Stimulated activated CD8-positive, alpha-beta memory T cell treated with anti-CD3 and anti-CD28 coated beads, Interleukin-4, amount 100 ng/mL, for 24 hours (primary cell): Measurements from ENCODE around the gene GFPT1.

Source experiments
- DNase-seq: peaks from one replicate; pipeline ENCODE4 v3.0.0-alpha.2; 2020; ENCODE audit warnings: low read depth

The GFPT1 gene

DNA sequence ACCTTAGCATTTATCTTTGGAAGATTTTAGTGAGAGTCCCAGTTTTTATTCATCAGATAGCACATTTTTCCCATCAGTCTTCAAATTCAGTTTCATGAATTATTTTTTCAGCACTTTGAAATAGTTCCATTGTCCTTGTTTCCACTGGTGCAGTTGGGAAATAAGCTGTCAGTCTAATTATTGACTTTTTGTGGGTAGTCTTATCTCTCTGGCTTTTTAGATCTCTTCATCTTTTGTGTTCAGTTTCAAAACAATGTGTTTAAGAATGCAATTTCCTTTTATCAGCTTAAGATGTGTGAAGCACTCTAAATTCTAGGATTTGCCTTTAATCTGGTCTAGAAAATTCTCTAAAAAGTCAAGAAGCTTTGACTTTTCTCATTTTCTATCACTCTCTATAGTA, 70.5 kb downstream of the GFPT1 start:
- no peak for DNase-seq

DNA sequence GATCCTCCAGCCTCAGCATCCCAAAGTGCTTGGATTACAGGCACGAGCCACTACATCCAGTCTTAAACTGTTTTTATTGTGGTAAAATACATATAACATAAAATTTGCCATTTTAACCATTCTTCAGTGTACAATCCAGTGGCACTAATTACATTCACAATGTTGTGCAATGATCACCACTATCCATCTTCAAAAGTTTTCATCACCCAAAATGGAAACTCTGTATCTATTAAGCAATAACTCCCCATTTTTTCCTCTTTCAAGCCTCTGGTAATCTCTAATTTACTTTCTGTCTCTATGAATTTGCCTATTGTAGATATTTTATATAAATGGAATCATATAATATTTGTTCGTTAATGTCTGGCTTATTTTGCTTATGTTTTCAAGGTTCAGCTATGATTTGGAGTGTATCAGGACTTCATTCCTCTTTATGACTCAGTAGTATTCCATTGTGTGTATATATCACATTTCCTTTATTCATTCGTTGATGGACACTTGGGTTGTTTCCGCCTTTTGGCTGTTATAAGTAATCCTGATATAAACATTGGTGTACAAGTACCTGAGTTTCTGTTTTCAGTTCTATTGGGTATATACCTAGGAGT, 71.8 kb downstream of the GFPT1 start:
- DNase-seq: no peak

DNA sequence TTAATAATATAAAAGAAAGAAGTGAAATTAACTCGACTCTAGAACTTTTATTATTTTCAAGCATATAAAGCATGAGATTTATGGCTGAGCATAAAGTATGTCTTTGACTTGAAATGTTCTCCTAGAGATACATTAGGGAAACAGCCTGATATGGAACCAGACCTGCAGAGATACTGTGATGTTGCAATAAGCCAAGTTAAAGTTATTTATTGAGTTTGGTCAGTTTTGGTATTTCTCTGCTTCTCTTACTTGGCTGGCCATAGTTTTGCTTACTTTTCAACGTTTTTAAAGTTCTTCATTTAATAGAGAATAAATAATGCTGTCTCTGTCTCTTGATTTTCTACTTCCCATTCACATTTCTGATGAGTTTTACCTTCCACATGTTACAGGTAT, 76.0 kb downstream of the GFPT1 start:
- no peak for DNase-seq

DNA sequence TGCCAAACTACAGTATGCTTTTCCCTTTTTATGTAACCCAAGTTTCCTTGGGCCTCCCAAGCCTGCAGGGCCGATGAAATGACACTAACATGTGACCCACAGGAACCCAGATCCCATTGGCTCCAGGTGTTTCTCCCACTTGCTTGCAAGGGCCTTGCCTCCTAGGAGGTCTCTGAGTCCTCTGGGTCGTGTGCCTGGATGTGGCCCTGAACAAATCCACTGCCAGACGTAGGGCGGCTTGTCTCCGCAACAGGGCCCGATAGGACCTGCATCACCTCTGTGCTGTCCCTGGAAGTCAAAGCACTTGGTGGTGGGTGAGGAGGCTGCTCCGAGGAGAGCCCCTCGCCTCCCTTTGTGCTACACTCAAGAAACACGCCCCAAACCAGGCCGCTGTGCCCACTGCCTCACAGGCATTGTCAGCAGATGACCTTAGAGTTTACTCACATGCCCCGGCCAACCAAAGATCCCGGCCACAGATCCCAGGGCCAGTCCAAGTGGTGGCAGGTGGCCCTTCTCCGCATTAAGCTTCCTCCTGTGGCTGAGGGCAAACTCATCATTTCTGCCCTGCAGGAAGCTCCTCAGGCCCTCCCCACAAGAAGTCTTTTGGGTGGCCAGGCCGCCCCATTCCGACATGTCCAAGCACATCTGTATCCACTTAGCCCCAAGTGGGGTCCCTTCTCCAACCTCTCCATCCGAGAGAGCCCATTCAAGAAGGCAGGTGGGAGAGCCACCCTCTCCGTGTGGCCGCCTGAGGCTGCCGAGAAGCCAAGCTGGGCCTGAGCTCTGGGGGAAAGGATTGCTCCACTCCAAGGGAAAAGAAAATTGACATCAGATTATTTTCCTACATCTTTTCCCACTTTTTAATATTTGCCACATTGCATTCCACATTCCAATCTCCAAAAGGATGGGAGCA, 76.7 kb downstream of the GFPT1 start:
- no peak for DNase-seq

DNA sequence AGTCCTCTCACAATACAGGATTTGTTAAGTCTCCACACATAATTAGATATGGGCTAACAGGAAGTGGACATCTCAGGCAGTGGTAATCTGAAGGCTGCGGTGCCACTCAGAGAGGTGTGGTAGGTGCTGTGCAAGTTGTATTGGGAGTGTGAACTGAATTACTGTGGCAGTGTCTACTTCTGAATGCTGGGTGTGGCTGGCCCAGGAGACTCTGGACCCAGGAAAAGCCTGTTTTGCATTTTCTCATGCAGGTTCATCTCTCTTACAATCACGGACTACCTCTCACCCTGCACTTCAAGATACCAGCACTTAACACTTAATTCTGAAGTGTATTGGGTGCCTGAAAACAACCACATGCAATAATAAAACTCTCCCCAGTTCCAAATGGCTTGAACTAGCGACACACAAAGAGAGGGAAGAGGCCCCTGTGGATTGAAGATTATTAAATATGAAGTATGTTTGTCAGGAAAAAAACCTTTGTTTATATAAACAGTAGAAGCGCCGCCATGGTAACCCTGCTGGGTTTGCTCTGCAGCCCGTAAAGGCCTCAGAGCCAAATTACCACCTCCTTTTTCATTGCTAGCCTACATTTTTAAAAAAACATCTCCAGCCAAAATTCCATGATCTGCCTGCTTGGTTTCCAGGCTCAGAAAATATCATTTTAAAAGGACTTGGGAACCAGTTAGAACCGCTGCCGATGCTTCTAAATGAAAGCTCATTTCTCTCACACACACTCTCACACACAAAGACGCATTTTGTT, 77.5 kb downstream of the GFPT1 start:
- DNase-seq: no peak

DNA sequence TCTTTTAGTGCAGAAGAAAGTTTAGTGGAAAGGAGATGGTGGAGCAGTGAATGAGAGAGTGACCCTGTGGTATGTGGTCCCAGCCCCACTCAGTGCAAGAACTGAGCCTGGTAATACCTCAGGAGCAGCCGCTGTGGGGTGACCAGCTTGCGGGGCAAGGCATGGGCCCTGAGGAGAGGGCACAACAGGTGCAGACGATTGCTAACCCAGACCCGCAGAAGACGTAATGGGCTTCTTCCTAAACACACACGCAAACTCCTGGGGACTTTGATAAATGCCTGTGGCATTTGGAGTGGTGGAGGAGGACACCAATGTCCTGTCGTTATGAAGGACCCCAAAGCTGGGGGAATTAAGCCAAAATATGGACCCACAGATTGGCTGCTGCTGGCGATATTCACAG, 78.7 kb downstream of the GFPT1 start:
- no peak for DNase-seq

DNA sequence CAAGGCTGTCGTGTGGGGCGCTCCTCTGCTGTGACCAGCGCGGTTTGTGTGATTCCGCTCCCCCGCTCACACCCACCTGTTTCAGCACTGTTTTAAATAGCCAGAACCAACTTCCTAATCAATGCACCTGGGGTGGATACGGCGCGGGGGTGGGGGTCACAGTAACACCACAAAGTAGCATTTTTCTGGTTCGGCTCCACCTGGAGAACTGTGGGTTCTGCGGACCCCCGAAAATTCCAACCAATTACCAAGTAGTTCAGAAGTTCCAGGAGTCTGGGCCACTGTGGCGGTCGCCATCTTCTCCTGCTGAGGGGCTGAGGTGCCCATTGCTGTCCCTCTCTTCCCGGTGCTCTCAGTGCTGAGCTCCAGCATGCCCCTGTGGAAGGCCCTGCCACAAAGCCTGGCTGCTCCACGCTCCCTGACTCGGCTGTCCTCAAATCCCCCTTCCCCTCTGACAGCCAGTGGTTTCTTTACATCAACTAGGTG, 79.4 kb downstream of the GFPT1 start:
- no peak for DNase-seq

DNA sequence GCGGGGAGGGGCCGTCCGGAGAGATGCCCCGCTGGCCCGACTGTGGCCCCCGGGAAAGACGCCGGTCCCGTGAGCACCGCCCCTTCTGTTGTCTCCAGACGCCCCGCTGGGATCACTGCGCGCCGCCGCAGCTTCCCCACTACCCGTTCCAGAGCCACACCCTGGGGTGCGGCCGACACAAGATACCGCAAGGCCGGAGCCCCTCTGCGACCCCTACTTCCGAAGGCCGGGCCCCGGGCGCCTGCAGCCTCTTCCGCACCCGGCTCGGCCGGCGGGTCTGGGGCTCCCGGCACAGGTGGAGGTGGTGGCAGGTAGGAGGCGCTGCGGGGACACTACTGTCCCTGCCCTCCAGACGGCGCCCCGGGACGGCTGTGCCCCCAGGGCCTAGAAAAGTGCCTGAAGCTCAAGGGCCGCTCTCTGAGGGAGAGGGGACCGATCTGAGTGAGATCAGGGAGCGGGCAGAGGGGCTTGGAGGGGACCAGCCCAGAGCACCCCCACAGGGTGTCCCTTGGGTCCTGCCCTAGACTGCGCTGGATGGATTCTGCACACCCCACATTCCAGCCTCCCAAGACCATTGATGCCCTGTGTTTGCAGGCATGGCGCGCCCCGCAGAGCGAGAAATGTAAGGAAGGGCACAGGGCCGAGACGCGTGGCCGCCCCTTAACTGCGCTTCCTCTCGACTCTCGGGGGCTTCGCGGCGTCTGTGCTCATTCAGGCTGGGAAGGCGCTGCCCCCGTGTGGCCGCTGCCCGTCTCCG, 80.0 kb downstream of the GFPT1 start:
- peak; percentile 63 for DNase-seq

DNA sequence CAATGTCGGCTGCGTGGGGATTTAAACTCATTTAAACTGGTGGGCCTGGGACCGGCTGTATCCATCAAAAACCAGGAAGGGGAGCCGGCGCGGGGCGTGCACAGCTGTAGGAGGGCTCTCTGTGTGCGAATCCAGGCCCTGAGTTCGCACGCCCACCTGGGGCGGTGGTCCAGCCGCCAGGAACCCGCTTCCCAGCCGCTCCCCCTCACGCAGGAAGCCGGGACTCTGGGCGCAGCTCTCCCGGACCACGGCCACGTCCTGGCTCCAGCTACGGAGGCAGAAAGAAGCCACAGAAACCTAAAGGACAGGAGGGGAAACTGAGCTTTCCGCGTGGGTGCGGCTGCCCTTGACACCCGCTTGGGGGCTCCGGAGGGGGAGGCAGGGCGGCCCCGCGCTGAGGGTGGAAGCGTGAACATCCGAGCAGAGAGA, 80.6 kb downstream of the GFPT1 start:
- DNase-seq: no peak

DNA sequence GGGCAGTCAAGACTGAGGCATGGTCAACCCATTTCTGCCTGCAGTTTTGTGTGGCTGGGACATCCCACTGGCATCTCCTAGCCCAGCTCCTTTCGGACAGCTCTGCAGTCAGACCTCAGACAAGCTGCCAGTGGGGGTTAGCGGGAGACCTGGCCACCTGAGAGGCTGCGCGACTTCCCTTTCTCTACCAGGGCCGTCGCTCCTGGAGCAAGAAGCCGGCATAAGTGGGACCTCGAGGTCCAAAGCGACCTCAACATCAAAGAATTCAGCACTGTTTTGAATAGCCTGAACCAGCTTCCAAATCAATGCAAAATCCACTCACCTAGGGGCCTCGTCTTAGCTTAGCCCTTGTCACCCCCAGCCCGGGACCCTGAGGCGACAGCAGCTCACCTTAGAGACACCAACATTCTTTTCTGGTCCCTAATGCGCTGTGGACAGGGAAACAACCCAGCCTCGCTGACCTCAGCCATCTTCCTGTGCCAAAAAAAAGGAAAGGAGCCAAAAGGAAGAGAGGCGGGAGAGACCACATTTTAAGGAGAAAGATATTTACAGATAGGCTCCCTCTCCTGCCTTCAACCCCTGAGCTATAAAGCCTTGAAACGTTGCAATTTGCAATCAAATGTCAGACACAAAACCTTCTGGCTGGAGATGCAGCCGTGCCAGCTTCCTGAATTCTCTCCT, 81.2 kb downstream of the GFPT1 start:
- DNase-seq: no peak

DNA sequence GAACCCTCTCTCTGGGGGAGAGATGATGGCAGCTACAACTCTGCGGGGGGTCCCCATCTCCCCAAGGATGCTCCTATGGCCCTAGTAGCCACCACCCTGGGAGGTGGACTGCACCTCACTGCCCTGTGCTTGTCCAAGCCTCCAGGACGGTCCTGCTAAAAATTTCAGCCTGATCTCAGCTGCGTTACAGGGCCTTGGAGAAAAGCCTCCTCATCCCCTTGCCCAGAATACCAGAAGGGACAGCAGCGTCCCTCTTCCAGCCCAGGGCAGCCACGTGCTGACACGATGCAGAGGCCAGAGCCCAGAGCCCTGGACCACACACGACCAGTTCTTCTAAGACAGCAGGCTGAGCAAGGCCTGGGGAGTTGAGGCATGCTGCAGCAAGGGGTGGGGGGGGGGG, 81.9 kb downstream of the GFPT1 start:
- no peak for DNase-seq

DNA sequence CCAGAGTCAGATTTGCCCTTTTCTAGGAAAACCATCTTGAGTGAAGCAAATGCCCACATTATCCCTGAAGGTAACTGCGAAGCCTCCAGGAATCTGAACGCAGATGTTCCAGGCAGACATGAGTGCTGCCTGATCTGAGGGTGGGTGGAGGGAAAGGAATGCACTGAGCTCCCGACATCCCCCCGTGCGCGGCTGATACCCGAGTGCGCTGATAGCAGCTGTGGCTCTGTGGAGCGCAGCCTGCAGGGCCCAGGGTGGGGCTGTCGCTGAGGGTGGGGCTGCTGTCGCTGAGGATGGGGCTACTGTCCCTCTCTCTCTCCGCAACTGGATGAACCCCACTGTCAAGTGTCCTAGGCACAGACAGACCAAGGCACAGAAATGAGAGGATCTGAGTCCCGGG, 82.4 kb downstream of the GFPT1 start:
- no peak for DNase-seq

DNA sequence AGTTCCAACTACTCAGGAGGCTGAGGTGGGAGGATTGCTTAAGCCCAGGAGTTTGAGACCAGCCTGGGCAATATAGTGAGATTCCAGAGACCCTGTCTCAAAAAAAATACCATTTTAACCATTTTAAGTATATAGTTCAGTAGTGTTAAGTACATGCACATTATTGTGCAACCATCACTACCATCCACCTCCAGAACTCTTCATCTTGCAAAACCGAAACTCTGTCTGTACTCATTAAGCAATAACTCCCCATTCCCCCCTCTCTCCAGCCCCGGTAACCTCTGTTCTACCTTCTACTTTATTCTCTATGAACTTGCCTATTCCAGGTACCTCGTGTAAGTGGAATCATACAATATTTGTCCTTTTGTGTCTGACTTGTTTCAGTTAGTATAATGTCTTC, 86.4 kb downstream of the GFPT1 start:
- no peak for DNase-seq

DNA sequence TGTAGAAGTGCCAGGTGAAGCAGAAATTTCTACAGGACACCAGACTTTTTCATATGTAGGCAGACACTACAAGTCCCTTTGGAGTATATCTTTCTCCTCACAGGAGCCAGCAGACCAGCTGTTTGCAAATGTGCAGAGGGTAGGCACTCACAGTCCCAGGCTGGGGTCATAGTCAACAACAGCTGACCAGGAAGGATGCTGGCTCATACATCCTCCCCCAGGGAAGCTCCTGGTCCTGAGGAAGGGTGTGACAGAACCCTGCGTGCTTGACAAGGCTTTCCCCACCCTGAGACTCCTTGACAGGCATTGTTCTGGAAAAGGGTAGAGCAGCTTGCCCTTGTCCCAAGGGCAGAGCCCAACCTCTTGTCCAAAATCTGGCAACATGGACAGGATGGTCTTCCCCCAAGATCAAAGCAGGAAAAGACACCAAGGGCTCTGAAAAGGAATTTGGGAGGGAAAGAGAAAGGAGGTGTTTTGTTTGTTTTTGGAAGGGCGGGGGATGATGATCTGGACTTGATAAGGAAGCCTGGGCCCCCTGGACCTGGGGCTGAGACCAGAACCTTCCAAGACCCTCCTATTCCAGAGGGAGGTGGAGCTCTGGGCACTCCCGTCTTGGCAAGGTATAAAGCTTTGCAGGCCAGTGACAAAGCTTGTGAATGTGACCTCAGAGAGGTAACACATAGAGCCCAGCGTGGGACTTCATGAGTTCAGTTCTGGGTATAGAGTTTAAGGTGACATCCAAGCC, 87.1 kb downstream of the GFPT1 start:
- DNase-seq: no peak

DNA sequence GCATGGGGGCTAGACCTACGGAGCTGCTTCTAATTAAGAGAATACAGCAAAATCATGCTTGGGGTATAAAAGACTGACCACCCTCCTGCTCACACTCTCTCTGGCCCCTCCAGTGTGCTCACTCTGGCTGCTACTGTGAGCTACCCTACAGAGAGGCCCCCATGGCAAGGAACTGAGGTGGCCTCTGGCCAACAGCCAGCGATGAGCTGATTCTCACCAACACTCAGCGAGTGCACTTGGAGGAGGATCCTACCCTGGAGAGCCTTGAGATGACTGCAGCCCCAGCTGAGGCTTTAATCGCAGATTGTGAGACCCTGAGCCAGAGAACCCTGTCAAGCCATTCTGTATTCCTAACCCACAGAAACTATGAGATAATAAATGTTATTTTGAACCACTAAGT, 88.2 kb downstream of the GFPT1 start:
- no peak for DNase-seq

DNA sequence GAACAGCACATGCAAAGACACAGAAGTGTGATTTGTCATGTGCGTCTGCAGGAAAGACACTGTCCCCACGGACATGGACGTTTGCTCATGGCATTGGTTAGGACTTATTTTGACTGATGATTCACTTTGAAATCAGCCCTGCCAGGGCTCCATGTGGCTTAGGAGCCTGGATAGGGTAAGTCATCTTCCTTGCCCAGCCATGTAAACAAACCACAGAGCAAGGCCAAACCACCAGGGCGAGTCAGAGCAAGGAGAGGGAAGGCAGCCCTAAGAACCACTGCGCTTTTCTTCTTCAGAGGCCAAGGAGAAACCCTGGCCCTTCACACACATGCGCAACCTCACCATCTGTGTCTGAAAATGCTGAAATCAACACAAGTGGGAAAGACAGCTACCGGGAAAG, 88.8 kb downstream of the GFPT1 start:
- DNase-seq: no peak

DNA sequence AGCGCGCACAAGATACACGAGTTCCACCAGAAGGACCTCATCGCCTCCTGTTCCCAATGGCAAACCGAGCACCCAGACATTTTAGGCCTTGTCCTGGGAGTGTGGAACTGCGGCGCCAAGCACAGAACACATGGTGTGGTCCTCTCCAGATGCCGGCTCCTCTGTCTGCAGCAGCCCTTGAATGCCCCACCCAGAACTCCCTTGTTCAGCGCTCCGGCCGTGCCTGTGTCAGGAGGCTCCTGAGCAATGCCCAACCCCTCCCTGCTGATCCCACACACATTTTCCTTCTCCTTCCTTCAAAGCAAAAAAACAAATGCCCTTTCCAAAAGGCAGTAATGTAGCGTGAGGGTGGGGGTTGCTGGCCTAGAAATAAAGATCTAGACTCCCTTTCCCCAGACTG, 89.8 kb downstream of the GFPT1 start:
- no peak for DNase-seq

DNA sequence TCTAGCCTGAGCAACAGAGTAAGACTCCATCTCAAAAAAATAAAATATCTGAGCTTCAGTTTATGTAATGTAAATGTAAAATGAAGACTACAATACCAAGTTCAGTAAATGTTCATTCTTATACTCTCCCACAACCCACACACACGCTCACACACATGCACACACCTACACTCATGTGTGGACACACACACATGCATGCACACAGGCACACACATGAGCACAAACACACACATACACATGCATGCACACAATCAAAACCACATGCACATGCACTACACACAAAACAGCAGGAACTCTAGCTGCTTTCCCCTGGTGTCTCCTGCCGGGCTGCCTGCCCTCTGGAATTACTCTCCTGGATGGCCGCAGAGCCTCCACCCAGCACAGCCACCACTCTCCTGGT, 90.6 kb downstream of the GFPT1 start:
- no peak for DNase-seq

DNA sequence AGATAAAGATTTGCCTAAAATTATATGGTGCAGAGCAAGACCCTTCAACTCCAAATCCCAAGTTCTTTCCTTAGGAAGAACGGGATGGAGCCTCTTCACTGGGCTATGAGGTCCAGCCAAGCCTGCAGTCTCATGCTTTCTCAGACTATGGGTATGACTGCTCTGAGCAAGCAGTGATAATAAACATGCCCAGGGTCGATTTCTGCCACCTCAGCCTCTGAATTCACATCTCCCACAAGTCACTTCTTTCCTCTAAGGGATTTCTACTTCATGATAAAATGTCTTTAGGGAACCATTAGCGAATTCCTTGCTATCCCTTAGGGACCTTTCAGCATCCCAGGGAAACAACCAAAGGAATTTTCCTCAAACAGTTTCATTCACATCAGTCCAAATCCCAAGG, 94.8 kb downstream of the GFPT1 start:
- no peak for DNase-seq

DNA sequence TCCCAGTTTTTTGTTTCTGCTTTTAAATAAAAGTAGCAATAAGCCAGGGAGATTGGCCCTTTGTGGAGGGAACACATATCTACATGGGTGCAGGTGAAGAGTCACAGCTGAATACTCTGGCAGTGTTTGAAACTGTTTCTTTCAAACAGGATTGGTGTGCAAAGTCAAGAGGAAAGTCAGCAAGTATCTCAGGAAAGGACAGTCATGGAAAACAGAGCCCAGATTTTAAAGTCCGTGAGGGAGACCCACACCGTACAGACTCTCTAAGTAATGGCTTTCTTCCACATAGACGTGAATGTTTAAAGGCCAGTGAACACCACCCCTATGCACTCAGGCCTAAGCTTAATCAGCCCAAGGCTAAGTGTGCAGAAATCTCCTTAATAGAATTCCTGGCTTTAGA, 95.3 kb downstream of the GFPT1 start:
- no peak for DNase-seq
